Activated CD4-positive, alpha-beta T cell treated with anti-CD3 and anti-CD28 coated beads, Interleukin-2, amount 50 U/mL, for 4 hours (primary cell): ENCODE measurements around the gene IL1RAPL1.
"Not testable (repeated sequence)": the region's sequence is repeated elsewhere in the genome, so short reads cannot be mapped to it uniquely, and the experiment has no call there.

Experiments used
- DNase-seq, 2 experiments: peaks; one replicate each; pipeline ENCODE4 v3.0.0-alpha.2; 2020

IL1RAPL1 gene

GRCh38 chrX:29295987-29296680 lies 708.9 kb downstream of the IL1RAPL1 start:
- DNase-seq = no peak

- DNase-seq = no peak
These were observed 710.0 kb downstream of the IL1RAPL1 start for GRCh38 chrX:29297171-29297800.

- DNase-seq = no peak
These were observed 712.4 kb downstream of the IL1RAPL1 start for GRCh38 chrX:29299684-29300083.

- DNase-seq = no peak
These were observed 721.5 kb downstream of the IL1RAPL1 start for GRCh38 chrX:29308726-29309125.

- no peak for DNase-seq
These were observed 728.7 kb downstream of the IL1RAPL1 start for GRCh38 chrX:29315931-29316330.

GRCh38 chrX:29318012-29318411 lies 730.8 kb downstream of the IL1RAPL1 start:
- no peak for DNase-seq

- not testable (repeated sequence) for DNase-seq
These were observed 745.2 kb downstream of the IL1RAPL1 start for GRCh38 chrX:29332429-29332828.

- not testable (repeated sequence) for DNase-seq
These were observed 745.8 kb downstream of the IL1RAPL1 start for GRCh38 chrX:29333091-29333490.

- no peak for DNase-seq
These were observed 761.0 kb downstream of the IL1RAPL1 start for GRCh38 chrX:29348288-29348687.

GRCh38 chrX:29359276-29359675 lies 772.0 kb downstream of the IL1RAPL1 start:
- no peak for DNase-seq

GRCh38 chrX:29374765-29375164 lies 787.5 kb downstream of the IL1RAPL1 start:
- not testable (repeated sequence) for DNase-seq

- no peak for DNase-seq
These were observed 789.3 kb downstream of the IL1RAPL1 start for GRCh38 chrX:29376584-29376983.

GRCh38 chrX:29382811-29383210 lies 795.6 kb downstream of the IL1RAPL1 start:
- no peak for DNase-seq

- no peak for DNase-seq
These were observed 801.3 kb downstream of the IL1RAPL1 start for GRCh38 chrX:29388509-29388908.

GRCh38 chrX:29397506-29397905 lies 810.3 kb downstream of the IL1RAPL1 start:
- DNase-seq = no peak

- DNase-seq = no peak
These were observed 820.1 kb downstream of the IL1RAPL1 start for GRCh38 chrX:29407357-29407756.

GRCh38 chrX:29419774-29420553 lies 832.7 kb downstream of the IL1RAPL1 start:
- no peak for DNase-seq

GRCh38 chrX:29422034-29422433 lies 834.8 kb downstream of the IL1RAPL1 start:
- DNase-seq = no peak

- no peak for DNase-seq
These were observed 844.6 kb downstream of the IL1RAPL1 start for GRCh38 chrX:29431895-29432294.

- DNase-seq = no peak
These were observed 845.3 kb downstream of the IL1RAPL1 start for GRCh38 chrX:29432534-29432933.

GRCh38 chrX:29434939-29435338 lies 847.7 kb downstream of the IL1RAPL1 start:
- DNase-seq = no peak

GRCh38 chrX:29435396-29435795 lies 848.1 kb downstream of the IL1RAPL1 start:
- DNase-seq = no peak

- DNase-seq = no peak
These were observed 860.6 kb downstream of the IL1RAPL1 start for GRCh38 chrX:29447867-29448266.

- no peak for DNase-seq
These were observed 866.1 kb downstream of the IL1RAPL1 start for GRCh38 chrX:29453333-29453732.
